Right lobe of liver (tissue), 4 donors: ENCODE data around the gene DSG2.

Experiments
- CTCF ChIP-seq, 4 donors: fragments of 200-600 bp in 3 of 4; fragments of 450-650 bp in 1 of 4; IDR thresholded peaks; one replicate each; pipeline versions ENCODE4 v1.5.1 to v1.8.0; 2016 to 2022; ENCODE audit warnings: antibody characterized with exemption in 4 of 4, mild to moderate bottlenecking in 2 of 4
- POLR2A ChIP-seq: fragments of 450-650 bp; IDR thresholded peaks from one replicate; pipeline ENCODE4 v1.6.1; 2017; ENCODE audit warnings: antibody characterized with exemption, mild to moderate bottlenecking
- donor health status: DM: no; HTN: no; CAD: no.
- donor health status: DM: no; HTN: no; CAD: no.
- donor health status: DM: no; HTN: yes; CAD: no.

GRCh38 chr18:31583185-31583854 is 85.3 kb downstream of the DSG2 start:
- no peak for TF ChIP-seq CTCF (IDR thresholded peaks at IDR 0.05)
- TF ChIP-seq POLR2A: no peak
